TTC549 (cell line): Measurements from ENCODE around the gene ALPP.
"Not testable (repeated sequence)": the region's sequence is repeated elsewhere in the genome, so short reads cannot be mapped to it uniquely, and the experiment has no call there.

ENCODE experiments used
- FAIRE-seq: peaks from 2 replicates; lab custom pipeline; 2012; peaks lifted over from hg19 to GRCh38; lab: Jason Lieb, UNC

ALPP gene

GRCh38 chr2:232382331-232383225 is 4.0 kb downstream of the ALPP start:
- no peak for FAIRE-seq

- no peak for FAIRE-seq
Measured at GRCh38 chr2:232384466-232384865, 5.9 kb downstream of the ALPP start.

GRCh38 chr2:232385058-232385457 is 6.5 kb downstream of the ALPP start:
- FAIRE-seq, result not testable (repeated sequence)

- FAIRE-seq, result peak; percentile 86
Measured at GRCh38 chr2:232385660-232386489, 7.3 kb downstream of the ALPP start.

- no peak for FAIRE-seq
Measured at GRCh38 chr2:232386490-232386739, 7.9 kb downstream of the ALPP start.

- no peak for FAIRE-seq
Measured at GRCh38 chr2:232386740-232387450, 8.3 kb downstream of the ALPP start.

- FAIRE-seq, result no peak
Measured at GRCh38 chr2:232387451-232388171, 9.1 kb downstream of the ALPP start.

GRCh38 chr2:232388324-232388891 is 9.9 kb downstream of the ALPP start:
- no peak for FAIRE-seq

GRCh38 chr2:232389327-232389726 is 10.8 kb downstream of the ALPP start:
- FAIRE-seq, result no peak

GRCh38 chr2:232390661-232391060 is 12.1 kb downstream of the ALPP start:
- FAIRE-seq, result no peak

GRCh38 chr2:232393556-232393955 is 15.0 kb downstream of the ALPP start:
- peak; percentile 23 for FAIRE-seq

GRCh38 chr2:232394431-232394830 is 15.9 kb downstream of the ALPP start:
- FAIRE-seq, result not testable (repeated sequence)

- peak; percentile 41 for FAIRE-seq
Measured at GRCh38 chr2:232395586-232395985, 17.0 kb downstream of the ALPP start.

GRCh38 chr2:232396683-232397082 is 18.1 kb downstream of the ALPP start:
- no peak for FAIRE-seq

GRCh38 chr2:232398293-232399034 is 19.9 kb downstream of the ALPP start:
- FAIRE-seq, result no peak

- FAIRE-seq, result no peak
Measured at GRCh38 chr2:232400256-232401015, 21.9 kb downstream of the ALPP start.

- no peak for FAIRE-seq
Measured at GRCh38 chr2:232402518-232402917, 24.0 kb downstream of the ALPP start.

GRCh38 chr2:232405943-232406510 is 27.5 kb downstream of the ALPP start:
- no peak for FAIRE-seq

- FAIRE-seq, result no peak
Measured at GRCh38 chr2:232406556-232407310, 28.2 kb downstream of the ALPP start, which contains the start of gene ALPG. Gene ALPG (plus strand): TSS chr2:232406844. CDS start chr2:232406895, 51 bp downstream.
